ENCODE measurements around the gene NAPB.
A peak's percentile ranks its signal among the peaks of the same experiment; 100 is the strongest.
"Not testable (repeated sequence)": the region's sequence is repeated elsewhere in the genome, so short reads cannot be mapped to it uniquely, and the experiment has no call there.

NAPB gene

GRCh38 chr20:23366384-23366783 lies 54.9 kb downstream of the NAPB start:
- DNase-seq = no peak

DNA sequence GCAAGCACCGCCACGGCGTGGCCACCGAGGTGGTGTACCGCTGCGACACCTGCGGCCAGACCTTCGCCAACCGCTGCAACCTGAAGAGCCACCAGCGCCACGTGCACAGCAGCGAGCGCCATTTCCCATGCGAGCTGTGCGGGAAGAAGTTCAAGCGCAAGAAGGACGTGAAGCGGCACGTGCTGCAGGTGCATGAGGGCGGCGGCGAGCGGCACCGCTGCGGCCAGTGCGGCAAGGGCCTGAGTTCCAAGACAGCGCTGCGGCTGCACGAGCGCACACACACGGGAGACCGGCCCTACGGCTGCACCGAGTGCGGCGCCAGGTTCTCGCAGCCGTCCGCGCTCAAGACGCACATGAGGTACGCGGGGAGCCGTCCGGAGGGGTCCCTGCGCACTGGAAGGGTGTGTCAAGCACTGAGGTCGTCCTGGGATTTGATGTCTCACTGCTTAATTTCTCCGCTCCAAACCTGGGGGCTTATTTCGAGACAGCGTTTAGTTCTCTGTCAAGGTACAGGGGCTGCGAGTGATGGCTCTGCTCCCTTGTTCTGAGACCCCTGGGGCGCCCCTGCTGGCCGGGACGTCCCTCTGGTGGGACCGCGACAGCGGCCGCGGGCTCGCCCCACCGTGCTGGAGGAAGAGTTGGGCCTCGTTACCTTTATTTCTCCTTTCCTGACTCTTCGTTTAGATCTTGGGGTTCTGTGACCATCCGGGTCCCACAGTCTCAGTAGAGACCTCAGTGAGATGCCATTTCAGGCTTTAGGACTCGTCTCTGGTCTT lies 55.7 kb downstream of the NAPB start:
- DNase-seq = no peak

- DNase-seq = no peak
These were observed 58.0 kb downstream of the NAPB start for GRCh38 chr20:23363257-23363649.

DNA sequence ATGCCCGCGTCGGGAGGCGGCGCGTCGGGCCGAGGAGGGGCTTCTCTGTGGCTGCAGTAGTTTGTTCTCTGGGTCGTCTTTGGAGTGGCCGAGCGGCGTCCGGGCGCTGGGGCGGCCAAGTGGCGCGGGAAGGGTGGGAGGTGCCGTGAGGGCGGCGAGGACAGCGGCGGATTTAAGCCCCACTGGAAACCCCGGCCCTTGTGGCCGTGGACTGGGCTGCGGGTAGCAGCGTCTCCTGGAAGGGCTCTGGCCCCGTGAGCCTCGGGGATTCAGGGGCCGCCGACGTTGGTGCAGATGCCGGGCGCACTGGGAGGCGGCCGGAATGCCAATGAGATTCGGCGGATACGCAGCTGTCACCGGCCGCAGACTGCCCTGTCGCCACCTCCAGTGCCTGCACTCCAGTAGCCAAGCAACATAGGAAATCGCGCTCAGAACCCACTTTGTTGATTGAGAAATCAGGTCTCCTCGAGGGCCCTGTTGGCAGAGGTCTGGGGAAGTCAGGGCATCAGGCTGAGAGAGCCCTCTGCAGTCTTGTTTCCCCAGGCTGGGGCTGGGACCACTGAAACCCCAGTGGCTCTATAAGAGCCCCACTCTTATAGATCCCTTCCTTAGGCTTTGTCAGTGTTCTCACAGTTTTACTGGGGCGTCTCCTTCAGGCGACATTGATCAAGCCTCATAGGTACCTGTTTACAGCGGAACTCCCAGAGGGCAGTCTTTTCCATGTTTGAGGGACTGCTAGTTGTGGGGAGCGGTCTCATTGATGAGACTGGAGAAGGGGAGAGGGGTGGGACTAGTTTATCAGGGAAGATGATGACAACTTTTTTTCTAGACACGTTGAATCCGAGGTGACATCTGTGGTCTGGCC lies 58.7 kb downstream of the NAPB start:
- peak; percentile 64 for DNase-seq

GRCh38 chr20:23361476-23362391 lies 59.6 kb downstream of the NAPB start, which contains the start of gene GZF1:
GZF1 (plus strand) TSS chr20:23362182; CDS start chr20:23364384, 2,202 bp downstream.
- peak; percentile 98 for DNase-seq

DNA sequence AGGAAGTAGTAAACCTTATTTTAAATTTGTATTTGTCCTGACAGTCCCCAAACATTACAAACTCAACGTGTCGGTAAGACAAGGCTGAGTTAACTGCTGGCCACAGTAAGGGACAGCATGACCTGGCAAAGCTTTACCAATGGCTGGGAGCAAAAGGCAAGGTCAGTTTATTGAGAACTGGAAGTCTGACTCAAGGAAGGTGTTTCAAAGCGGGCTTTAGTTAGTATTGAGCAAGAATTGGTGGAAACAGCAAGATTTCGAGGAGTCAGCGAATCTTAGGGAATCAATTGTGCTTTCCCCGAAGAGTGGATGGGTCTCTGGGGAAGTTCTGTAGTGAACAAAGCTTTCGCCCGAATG lies 60.2 kb downstream of the NAPB start:
- peak; percentile 52 for DNase-seq

DNA sequence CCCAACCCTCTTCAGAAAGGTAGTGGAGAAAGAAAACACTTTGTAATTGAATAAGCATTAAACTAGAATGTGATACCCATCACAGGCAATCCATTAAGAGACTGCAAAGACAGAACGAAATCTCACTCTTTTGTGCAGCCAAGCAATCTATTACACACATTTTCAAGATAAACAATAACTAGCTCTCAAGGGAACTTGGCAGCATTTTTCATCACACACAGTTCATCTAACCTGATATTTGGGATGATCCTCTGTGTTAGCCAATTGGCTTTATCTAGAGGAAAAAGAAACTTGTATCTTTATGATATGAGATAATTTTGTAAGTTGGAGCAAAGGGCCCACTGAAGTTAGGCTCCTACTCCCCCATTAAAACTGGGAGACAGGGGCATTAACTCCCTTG lies 60.8 kb downstream of the NAPB start:
- DNase-seq = no peak

DNA sequence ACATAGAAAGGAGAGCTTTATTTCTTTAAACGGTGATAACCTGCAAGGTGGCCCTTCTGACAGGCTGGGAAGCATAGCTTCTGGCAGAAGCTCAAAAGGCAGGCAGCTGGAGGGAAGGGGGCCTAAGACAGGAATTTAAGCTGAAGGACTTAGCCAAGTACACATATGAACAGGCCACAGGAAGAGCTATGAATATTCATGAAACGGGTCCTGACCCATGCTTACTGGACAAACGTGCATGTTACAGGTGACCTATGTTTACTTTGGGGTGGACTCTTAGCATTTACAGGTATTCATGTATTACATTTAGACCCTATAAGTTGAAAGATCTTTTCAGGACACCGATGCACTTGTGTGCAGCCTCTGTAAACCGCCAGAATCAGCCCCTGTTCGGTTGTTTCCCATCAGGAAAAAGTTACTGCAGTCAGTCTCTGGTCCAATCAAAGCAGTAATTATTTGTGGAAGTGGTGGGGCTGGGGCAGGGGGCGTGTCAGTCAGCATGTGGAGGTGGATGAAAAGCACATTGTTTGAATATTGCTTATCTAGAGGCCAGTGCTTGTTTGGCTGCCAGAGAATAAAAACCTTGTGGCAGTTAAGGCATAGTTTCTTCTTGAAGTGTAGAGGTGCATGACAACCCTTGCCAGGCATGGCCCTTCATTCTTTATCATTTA lies 62.2 kb downstream of the NAPB start:
- DNase-seq = peak; percentile 47

DNA sequence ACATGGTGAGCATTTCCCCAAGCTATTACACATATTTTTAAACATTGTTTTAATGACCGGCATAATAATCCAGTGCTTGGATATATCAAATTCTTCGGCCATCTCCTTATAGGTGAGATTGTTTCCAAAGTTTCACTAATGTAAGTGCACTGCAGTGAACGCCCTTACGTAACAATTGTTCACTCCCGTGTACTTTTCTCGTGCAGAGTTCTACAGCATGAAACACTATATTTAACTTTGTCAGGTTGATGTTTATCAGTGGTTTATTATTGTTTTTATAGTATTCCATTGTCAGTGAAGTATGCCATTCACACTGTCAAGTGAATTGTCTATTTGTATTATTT lies 62.8 kb downstream of the NAPB start:
- no peak for DNase-seq

GRCh38 chr20:23357767-23358562 lies 63.3 kb downstream of the NAPB start:
- peak; percentile 100 for DNase-seq

- DNase-seq = peak; percentile 73
These were observed 65.1 kb downstream of the NAPB start for GRCh38 chr20:23356203-23356602.

DNA sequence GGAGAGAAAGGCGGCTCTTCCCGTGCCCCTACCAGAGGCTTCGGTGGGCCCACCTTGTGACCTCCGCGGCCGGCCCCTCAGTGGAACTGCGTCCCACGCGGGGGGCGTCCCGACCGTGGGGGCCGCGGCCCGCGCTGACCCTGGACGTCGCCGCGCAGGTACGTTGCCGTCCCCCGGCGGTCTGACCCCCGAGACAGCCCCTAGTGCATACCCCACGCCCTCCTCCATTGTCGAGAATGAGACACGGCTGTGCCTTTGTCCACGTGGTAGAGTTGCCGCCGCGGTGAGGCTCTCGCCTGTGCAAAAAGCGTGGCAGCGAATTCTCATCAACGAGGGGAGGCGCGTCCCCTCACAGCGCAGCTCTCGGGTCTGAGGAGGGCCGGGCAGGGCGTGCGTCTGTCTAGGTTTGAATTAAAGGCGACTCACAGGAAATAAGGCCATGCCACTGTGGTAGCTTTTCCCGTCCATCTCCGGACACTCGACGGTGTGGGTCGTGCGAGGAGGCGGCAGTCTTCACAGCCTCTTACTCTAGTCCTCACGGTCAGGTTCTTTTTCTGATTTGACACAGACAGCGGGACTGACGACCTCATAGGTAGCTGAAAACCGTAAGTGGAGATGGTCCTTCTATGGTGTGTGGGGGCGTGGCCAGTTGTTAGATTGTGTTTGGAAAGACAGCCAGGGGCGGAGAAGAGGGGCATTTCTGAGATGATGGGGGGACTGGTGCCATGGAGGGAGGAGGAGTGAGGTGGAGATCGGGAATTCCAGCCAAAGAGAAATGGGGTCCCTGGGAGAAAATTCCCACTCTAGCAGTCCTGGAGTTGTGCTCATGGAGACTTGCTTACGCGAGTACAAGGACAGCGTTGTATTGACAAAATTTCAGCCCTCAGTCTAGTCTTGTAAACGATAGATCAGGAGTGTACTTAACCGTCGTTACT lies 70.1 kb downstream of the NAPB start:
- peak; percentile 73 for DNase-seq

DNA sequence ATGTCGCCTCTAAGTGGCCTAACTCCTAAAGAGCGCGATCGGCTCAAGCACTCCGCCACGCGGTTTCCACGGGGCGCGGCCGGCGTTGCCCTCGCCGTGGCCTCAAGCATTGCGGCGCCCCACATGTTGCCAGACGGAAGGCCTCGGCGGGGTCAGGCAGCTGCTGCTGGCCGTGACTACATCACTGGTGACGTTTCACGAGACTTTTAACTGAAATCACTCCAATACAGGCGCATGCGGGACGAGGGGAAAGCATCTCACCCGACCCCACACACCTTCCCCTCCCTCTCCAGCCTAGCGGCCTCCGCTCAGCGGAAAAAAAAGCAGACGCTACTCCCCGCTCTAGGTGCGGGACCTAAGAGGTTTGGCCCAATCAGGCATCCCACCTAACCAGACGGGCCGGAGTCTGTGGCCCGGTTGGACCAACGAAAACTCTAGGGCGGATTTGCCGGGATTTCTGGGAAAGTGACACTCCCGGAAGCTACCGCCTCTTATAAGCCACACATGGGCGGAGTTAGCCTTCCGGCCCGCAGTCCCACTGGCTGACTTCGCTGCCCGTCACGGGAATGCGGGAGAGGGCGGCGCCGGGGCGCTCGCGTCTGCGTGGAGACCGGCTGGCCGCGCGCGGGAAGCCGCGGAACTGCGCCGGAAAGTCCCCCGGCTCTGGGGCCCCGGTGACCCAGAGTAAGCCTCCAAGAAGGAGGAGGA lies 70.9 kb downstream of the NAPB start, which contains the start of gene NXT1:
TSS of gene NXT1 (plus strand) at position 596 of the 708 bp plus-strand sequence. CDS start 3,251 bp downstream, outside the sequence.
- peak; percentile 99 for DNase-seq

DNA sequence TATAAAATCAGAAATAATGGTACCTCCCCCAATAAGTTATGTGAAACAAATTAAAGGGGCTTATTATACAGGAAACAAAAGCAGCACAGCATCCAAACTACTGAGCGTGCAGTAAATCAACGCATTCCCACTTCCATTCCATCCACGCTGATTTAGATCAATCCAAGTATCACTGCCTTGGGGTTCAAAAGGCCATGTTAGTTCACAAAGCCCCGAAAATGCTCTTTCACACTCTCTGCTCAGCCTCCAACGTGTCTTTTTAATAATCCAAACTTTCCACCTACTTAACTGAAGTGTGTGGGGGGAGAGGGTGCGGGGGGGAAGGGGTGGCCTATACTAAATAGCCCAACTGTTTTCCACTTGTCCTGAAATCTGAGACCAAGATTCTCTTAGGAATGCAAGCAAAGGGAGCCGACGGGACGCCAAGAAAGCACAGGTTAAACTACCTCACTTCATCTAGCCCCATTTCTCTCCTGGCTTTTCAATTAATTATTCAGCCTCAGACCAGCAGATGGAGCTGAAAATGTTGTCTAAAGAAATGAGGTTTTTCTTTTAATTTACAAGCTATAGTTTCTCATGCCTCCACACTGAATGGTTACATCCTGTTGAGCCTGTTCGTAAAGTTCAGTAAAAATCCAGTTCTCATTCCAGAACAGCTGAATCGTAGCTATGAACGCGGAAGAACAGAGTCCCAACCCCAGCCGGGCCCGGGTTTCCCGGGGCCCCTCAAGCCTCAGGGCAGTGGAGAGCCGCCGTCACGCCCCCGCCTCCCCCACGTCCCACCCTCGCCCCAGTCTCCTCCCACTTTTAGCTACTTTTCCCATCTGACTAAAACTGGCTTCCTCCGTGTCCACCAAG lies 71.7 kb downstream of the NAPB start:
- DNase-seq = peak; percentile 84

- not testable (repeated sequence) for DNase-seq
These were observed 72.8 kb downstream of the NAPB start for GRCh38 chr20:23348510-23348909.

DNA sequence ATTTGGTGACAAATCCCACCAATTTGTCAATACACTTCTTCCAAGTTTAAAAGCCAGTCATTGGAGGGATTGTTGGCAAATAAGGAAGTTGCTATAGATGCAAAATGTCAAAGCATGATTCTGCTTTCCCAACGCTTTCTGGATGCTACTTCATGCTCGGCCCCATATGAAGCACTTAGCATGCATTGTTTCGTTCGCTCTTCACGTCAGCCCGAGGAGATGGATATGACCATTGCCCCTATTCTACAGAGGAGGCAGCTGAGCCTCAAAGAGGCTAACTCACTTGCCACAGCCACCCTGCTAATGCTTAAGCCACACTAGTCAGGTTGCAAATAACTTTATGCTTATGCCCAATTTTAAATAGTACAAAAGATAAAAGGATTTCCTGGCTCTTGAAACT lies 73.5 kb downstream of the NAPB start:
- DNase-seq = no peak

- no peak for DNase-seq
These were observed 75.3 kb downstream of the NAPB start for GRCh38 chr20:23346002-23346401.

GRCh38 chr20:23344336-23344735 lies 77.0 kb downstream of the NAPB start:
- DNase-seq = no peak

DNA sequence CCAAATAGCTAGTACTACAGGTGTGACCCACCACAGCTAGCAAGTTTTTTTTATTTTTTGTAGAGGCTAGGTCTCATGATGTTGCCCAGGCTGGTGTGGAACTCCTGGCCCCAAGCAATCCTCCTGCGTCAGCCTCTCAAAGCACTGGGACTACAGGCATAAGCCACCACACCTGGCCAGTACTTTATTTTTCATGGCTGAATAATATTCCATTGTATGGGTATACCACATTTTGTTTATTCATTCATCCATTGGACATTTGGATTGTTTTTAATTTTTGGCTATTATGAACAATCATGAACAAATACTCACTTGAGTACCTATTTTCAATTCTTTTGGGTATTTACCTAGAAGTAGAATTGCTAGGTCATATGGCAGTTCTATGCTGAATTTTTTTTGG lies 77.7 kb downstream of the NAPB start:
- no peak for DNase-seq

Data from NCI-H82 (cell line).